WTC11 (cell line): Measurements from ENCODE around the gene PPFIBP2. TPM values are rescaled to one million over a fixed set of nuclear protein-coding genes. Genes with fewer than 3 reads are reported as not detected.
A peak's percentile ranks its signal among the peaks of the same experiment; 100 is the strongest.

Experiments used
- ATAC-seq: fragments of 200-7000 bp; cut with Tn5 transposase; 2 replicates; pipeline ENCODE4 v1.10.0; 2021; ENCODE audit warnings: mild to moderate bottlenecking, moderate library complexity
- CTCF ChIA-PET: fragments of 300-600 bp; sonication (Branson Sonifier 250); formaldehyde crosslinking; loops from one replicate; lab custom pipeline; 2021; ENCODE audit warnings: antibody characterized with exemption; lab: Charles Lee
- POLR2A ChIA-PET: fragments of 350-600 bp; sonication (Branson Sonifier 250); formaldehyde crosslinking; loops from one replicate; lab custom pipeline; 2021; ENCODE audit warnings: antibody characterized with exemption; lab: Charles Lee
- DNase-seq: peaks from one replicate; pipeline ENCODE4 v3.0.0; 2021; ENCODE audit warnings: low spot score
- H3K27ac Mint-ChIP-seq: 2 replicates; pipeline ENCODE4 v1.8.0; 2021; ENCODE audit warnings: mixed read lengths
- H3K27me3 Mint-ChIP-seq: 2 replicates; pipeline ENCODE4 v1.8.0; 2021; ENCODE audit warnings: low read depth, mild to moderate bottlenecking, moderate library complexity, mixed read lengths
- H3K36me3 Mint-ChIP-seq: 2 replicates; pipeline ENCODE4 v1.8.0; 2021; ENCODE audit warnings: mixed read lengths
- H3K4me1 Mint-ChIP-seq: 2 replicates; pipeline ENCODE4 v1.8.0; 2022; ENCODE audit warnings: mixed read lengths
- H3K4me3 Mint-ChIP-seq: 2 replicates; pipeline ENCODE4 v1.8.0; 2021; ENCODE audit warnings: mild to moderate bottlenecking, moderate library complexity, mixed read lengths
- H3K9me3 Mint-ChIP-seq: 2 replicates; pipeline ENCODE4 v1.8.0; 2021; ENCODE audit warnings: mixed read lengths
- ATF1 ChIP-seq: sonication (generic); formaldehyde crosslinking; IDR thresholded peaks from 2 replicates; pipeline ENCODE4 v1.8.1; 2023; ENCODE audit warnings: mild to moderate bottlenecking, moderate library complexity, missing genetic modification reagents
- CBFB ChIP-seq: sonication (generic); formaldehyde crosslinking; IDR thresholded peaks from 2 replicates; pipeline ENCODE4 v1.8.1; 2022; ENCODE audit warnings: mild to moderate bottlenecking, low read depth, missing genetic modification reagents
- CREB1 ChIP-seq: sonication (generic); formaldehyde crosslinking; IDR thresholded peaks from 2 replicates; pipeline ENCODE4 v1.8.0; 2023; ENCODE audit warnings: mild to moderate bottlenecking, missing genetic modification reagents
- ELF4 ChIP-seq: sonication (generic); formaldehyde crosslinking; IDR thresholded peaks from 2 replicates; pipeline ENCODE4 v1.8.1; 2022; ENCODE audit warnings: low read depth, mild to moderate bottlenecking, moderate library complexity, missing genetic modification reagents
- EMX1 ChIP-seq: fragments of 250-450 bp; sonication (Bioruptor Pico); IDR thresholded peaks from 2 replicates; pipeline ENCODE4 v1.8.0; 2021; ENCODE audit warnings: mild to moderate bottlenecking
- FOXK1 ChIP-seq: sonication (generic); formaldehyde crosslinking; IDR thresholded peaks from 2 replicates; pipeline ENCODE4 v1.8.0; 2022; ENCODE audit warnings: mild to moderate bottlenecking, moderate library complexity, missing genetic modification reagents
- GABPB1 ChIP-seq: sonication (generic); formaldehyde crosslinking; IDR thresholded peaks from 2 replicates; pipeline ENCODE4 v1.8.1; 2023; ENCODE audit warnings: mild to moderate bottlenecking, missing genetic modification reagents
- HMGA2 ChIP-seq: fragments of 250-450 bp; sonication (Bioruptor Pico); IDR thresholded peaks from 2 replicates; pipeline ENCODE4 v1.4.0; 2021; ENCODE audit warnings: mild to moderate bottlenecking, moderate library complexity
- IRF2 ChIP-seq: sonication (generic); formaldehyde crosslinking; IDR thresholded peaks from 2 replicates; pipeline ENCODE4 v1.8.0; 2022; ENCODE audit warnings: low read depth, missing genetic modification reagents, borderline replicate concordance
- NR2C2 ChIP-seq: sonication (generic); formaldehyde crosslinking; IDR thresholded peaks from 2 replicates; pipeline ENCODE4 v1.8.0; 2022; ENCODE audit warnings: mild to moderate bottlenecking, missing genetic modification reagents
- TCF7 ChIP-seq: sonication (generic); formaldehyde crosslinking; IDR thresholded peaks from 2 replicates; pipeline ENCODE4 v1.8.0; 2022; ENCODE audit warnings: mild to moderate bottlenecking, low read depth, missing genetic modification reagents, moderate library complexity
- TEAD1 ChIP-seq: sonication (generic); formaldehyde crosslinking; IDR thresholded peaks from 2 replicates; pipeline ENCODE4 v1.8.0; 2022; ENCODE audit warnings: mild to moderate bottlenecking, missing genetic modification reagents
- ZNF219 ChIP-seq: sonication (generic); formaldehyde crosslinking; IDR thresholded peaks from 2 replicates; pipeline ENCODE4 v1.8.0; 2023; ENCODE audit warnings: missing genetic modification reagents, mild to moderate bottlenecking, borderline replicate concordance
- ZNF263 ChIP-seq: sonication (generic); formaldehyde crosslinking; IDR thresholded peaks from 2 replicates; pipeline ENCODE4 v1.8.1; 2022; ENCODE audit warnings: low read depth, mild to moderate bottlenecking, moderate library complexity, missing genetic modification reagents
- ZNF396 ChIP-seq: fragments of 250-450 bp; sonication (Bioruptor Pico); IDR thresholded peaks from 2 replicates; pipeline ENCODE4 v1.8.0; 2021; ENCODE audit warnings: mild to moderate bottlenecking, moderate library complexity, borderline replicate concordance
- total RNA-seq: library from RNA; stranded (reverse); gene quantifications from 3 replicates; pipeline ENCODE4 v1.2.3, GENCODE V29; 2021
- TF ChIP-seq, protein P1 (sequence below): fragments of 250-450 bp; sonication (Bioruptor Pico); IDR thresholded peaks from 2 replicates; pipeline ENCODE4 v1.9.0; 2021; ENCODE audit warnings: moderate library complexity, mild to moderate bottlenecking, inconsistent platforms, borderline replicate concordance
- TF ChIP-seq, protein P2 (sequence below): sonication (generic); formaldehyde crosslinking; IDR thresholded peaks from 2 replicates; pipeline ENCODE4 v1.8.1; 2023; ENCODE audit warnings: mild to moderate bottlenecking, missing genetic modification reagents, moderate library complexity
- TF ChIP-seq, protein P3 (sequence below): sonication (generic); formaldehyde crosslinking; IDR thresholded peaks from 2 replicates; pipeline ENCODE4 v1.8.1; 2023; ENCODE audit warnings: mild to moderate bottlenecking, missing genetic modification reagents, moderate library complexity
- TF ChIP-seq, protein P4 (sequence below): fragments of 250-450 bp; sonication (Bioruptor Pico); IDR thresholded peaks from 2 replicates; pipeline ENCODE4 v1.9.0; 2021; ENCODE audit warnings: mild to moderate bottlenecking
- TF ChIP-seq, protein P5 (sequence below): sonication (generic); formaldehyde crosslinking; IDR thresholded peaks from 2 replicates; pipeline ENCODE4 v1.8.1; 2023; ENCODE audit warnings: mild to moderate bottlenecking, missing genetic modification reagents
- TF ChIP-seq, protein P6 (sequence below): sonication (generic); formaldehyde crosslinking; IDR thresholded peaks from 2 replicates; pipeline ENCODE4 v1.8.1; 2023; ENCODE audit warnings: mild to moderate bottlenecking, moderate library complexity, missing genetic modification reagents
- TF ChIP-seq, protein P7 (sequence below): fragments of 200-600 bp; IDR thresholded peaks from 2 replicates; pipeline ENCODE4 v1.8.0; 2022; ENCODE audit warnings: antibody characterized with exemption
- TF ChIP-seq, protein P8 (sequence below): sonication (generic); formaldehyde crosslinking; IDR thresholded peaks from 2 replicates; pipeline ENCODE4 v1.8.0; 2022; ENCODE audit warnings: mild to moderate bottlenecking, missing genetic modification reagents

The PPFIBP2 gene
- total RNA-seq, 1 experiment from 2014 or later = 21.4 TPM

DNA sequence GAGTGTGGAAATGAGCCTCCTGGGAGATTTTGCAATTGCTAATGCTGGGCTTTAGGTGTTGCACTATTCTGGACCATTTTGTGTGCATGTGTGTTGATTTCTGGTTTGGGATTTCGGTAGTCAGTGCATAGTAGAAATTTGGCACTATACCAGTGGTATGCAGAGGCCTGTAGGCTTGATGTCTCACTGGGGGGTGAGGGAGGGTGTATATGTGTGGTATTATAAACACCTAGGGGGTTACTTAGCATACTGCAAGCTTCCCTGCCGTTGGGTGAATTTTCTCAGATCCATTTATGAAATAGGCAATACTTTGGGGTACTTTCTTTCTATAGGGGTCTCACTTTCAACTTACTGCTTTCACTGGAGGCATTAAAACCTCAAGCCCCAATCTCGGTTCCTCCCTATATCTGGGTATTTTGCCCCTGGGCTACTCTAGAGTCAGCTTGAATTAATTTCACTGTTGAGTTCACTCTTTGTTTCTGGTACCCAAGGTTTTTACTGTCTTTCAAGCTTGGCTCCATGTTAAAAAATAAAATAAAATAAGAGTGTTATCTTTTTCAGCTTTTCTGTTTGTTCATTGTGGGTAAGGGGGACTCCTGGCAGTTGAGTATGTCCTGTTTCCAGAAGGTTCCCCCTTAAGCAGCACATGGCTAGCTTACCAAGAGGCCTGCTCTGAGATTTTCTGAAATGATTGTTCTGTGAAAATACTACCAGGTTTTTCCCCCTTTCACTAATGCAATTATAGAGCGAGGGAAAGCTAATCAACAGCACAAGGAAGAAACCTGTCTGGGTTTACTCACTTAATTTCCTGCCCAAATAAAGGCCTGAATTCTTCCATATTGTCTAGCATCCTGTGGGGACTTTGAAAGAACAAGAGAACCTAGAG, 45.8 kb downstream of the PPFIBP2 start:
- H3K4me3 Mint-ChIP-seq = no peak overlapping the region
- CTCF ChIA-PET = interaction anchor here (1.3 to 2.9 kb wide), 2 partner anchors 12 to 98 kb away, joined by 4 to 10 read pairs; no protein-coding TSS in a partner anchor
- no peaks in the 10 kb centered on the region; the same call in 1 of the 2 replicates for H3K36me3 Mint-ChIP-seq

DNA sequence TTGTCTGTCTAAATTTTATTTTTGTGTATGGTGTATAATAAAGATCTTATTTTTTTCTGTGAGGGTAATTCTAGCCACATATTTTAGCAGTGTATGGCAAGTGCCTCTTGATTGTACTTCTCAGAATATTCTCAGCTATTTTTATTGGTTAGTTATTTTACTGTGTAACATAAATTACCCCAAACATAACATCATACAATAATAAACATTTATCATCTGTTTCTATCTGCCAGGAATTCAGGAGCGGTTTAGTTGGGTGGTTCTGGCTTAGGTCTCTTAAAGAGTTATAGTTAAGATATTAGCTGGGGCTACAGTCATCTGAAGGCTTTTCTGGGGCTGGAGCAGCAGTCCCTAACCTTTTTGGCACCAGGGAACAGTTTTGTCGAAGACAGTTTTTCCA, 47.8 kb downstream of the PPFIBP2 start:
- Mint-ChIP-seq H3K4me3 (no peak overlapping the region), H3K9me3 (no peaks in the 10 kb centered on the region), H3K36me3 (peaks cover 2% of the 10 kb centered on the region), H3K4me1 (peaks cover 41% of the 10 kb centered on the region), H3K27me3 (no peaks in the 10 kb centered on the region), H3K27ac (0 out of 2 replicates have a peak overlapping the region, but pooled peaks have one; percentile 2)
- no peak for ATAC-seq
- POLR2A ChIA-PET = no interaction called here
- CTCF ChIA-PET = interaction anchor here (0.6 to 2.9 kb wide), 2 partner anchors 10 to 13 kb away, joined by 3 to 10 read pairs; no protein-coding TSS in a partner anchor
- no peak for TF ChIP-seq CBFB (CRISPR knock-in tag)
- no peak for TF ChIP-seq TEAD1 (CRISPR knock-in tag)
- TF ChIP-seq, protein P1, sequence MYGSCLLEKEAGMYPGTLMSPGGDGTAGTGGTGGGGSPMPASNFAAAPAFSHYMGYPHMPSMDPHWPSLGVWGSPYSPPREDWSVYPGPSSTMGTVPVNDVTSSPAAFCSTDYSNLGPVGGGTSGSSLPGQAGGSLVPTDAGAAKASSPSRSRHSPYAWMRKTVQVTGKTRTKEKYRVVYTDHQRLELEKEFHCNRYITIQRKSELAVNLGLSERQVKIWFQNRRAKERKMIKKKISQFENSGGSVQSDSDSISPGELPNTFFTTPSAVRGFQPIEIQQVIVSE (CRISPR knock-in tag) = no peak
- no peak for TF ChIP-seq HMGA2
- no peak for TF ChIP-seq EMX1 (CRISPR knock-in tag)
- no peak for TF ChIP-seq ZNF263 (CRISPR knock-in tag)
- TF ChIP-seq, protein P2, sequence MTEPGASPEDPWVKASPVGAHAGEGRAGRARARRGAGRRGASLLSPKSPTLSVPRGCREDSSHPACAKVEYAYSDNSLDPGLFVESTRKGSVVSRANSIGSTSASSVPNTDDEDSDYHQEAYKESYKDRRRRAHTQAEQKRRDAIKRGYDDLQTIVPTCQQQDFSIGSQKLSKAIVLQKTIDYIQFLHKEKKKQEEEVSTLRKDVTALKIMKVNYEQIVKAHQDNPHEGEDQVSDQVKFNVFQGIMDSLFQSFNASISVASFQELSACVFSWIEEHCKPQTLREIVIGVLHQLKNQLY = no peak
- TF ChIP-seq FOXK1 (CRISPR knock-in tag) = no peak
- TF ChIP-seq ELF4 (CRISPR knock-in tag) = no peak
- no peak for TF ChIP-seq ZNF396 (CRISPR knock-in tag)
- TF ChIP-seq, protein P3, sequence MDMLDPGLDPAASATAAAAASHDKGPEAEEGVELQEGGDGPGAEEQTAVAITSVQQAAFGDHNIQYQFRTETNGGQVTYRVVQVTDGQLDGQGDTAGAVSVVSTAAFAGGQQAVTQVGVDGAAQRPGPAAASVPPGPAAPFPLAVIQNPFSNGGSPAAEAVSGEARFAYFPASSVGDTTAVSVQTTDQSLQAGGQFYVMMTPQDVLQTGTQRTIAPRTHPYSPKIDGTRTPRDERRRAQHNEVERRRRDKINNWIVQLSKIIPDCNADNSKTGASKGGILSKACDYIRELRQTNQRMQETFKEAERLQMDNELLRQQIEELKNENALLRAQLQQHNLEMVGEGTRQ (CRISPR knock-in tag) = no peak
- TF ChIP-seq, protein P4, sequence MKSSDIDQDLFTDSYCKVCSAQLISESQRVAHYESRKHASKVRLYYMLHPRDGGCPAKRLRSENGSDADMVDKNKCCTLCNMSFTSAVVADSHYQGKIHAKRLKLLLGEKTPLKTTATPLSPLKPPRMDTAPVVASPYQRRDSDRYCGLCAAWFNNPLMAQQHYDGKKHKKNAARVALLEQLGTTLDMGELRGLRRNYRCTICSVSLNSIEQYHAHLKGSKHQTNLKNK (CRISPR knock-in tag) = no peak
- no peak for TF ChIP-seq ZNF219 (CRISPR knock-in tag)
- TF ChIP-seq CREB1 = no peak
- no peak for TF ChIP-seq GABPB1 (CRISPR knock-in tag)
- TF ChIP-seq TCF7 (CRISPR knock-in tag) = no peak
- TF ChIP-seq, protein P5, sequence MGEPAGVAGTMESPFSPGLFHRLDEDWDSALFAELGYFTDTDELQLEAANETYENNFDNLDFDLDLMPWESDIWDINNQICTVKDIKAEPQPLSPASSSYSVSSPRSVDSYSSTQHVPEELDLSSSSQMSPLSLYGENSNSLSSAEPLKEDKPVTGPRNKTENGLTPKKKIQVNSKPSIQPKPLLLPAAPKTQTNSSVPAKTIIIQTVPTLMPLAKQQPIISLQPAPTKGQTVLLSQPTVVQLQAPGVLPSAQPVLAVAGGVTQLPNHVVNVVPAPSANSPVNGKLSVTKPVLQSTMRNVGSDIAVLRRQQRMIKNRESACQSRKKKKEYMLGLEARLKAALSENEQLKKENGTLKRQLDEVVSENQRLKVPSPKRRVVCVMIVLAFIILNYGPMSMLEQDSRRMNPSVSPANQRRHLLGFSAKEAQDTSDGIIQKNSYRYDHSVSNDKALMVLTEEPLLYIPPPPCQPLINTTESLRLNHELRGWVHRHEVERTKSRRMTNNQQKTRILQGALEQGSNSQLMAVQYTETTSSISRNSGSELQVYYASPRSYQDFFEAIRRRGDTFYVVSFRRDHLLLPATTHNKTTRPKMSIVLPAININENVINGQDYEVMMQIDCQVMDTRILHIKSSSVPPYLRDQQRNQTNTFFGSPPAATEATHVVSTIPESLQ (CRISPR knock-in tag) = no peak
- TF ChIP-seq ATF1 = no peak
- DNase-seq = no peak

More for the DNA sequence above, 45.8 kb downstream of the PPFIBP2 start:
- no peaks in the 10 kb centered on the region for H3K27me3 Mint-ChIP-seq
- TF ChIP-seq IRF2 (CRISPR knock-in tag) (no peak), NR2C2 (CRISPR knock-in tag) (no peak), CBFB (CRISPR knock-in tag) (no peak), ZNF263 (CRISPR knock-in tag) (no peak)
- TF ChIP-seq, protein P6, sequence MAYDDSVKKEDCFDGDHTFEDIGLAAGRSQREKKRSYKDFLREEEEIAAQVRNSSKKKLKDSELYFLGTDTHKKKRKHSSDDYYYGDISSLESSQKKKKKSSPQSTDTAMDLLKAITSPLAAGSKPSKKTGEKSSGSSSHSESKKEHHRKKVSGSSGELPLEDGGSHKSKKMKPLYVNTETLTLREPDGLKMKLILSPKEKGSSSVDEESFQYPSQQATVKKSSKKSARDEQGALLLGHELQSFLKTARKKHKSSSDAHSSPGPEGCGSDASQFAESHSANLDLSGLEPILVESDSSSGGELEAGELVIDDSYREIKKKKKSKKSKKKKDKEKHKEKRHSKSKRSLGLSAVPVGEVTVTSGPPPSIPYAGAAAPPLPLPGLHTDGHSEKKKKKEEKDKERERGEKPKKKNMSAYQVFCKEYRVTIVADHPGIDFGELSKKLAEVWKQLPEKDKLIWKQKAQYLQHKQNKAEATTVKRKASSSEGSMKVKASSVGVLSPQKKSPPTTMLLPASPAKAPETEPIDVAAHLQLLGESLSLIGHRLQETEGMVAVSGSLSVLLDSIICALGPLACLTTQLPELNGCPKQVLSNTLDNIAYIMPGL = no peak
- TF ChIP-seq, protein P7, sequence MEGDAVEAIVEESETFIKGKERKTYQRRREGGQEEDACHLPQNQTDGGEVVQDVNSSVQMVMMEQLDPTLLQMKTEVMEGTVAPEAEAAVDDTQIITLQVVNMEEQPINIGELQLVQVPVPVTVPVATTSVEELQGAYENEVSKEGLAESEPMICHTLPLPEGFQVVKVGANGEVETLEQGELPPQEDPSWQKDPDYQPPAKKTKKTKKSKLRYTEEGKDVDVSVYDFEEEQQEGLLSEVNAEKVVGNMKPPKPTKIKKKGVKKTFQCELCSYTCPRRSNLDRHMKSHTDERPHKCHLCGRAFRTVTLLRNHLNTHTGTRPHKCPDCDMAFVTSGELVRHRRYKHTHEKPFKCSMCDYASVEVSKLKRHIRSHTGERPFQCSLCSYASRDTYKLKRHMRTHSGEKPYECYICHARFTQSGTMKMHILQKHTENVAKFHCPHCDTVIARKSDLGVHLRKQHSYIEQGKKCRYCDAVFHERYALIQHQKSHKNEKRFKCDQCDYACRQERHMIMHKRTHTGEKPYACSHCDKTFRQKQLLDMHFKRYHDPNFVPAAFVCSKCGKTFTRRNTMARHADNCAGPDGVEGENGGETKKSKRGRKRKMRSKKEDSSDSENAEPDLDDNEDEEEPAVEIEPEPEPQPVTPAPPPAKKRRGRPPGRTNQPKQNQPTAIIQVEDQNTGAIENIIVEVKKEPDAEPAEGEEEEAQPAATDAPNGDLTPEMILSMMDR = no peak
- TF ChIP-seq, protein P8, sequence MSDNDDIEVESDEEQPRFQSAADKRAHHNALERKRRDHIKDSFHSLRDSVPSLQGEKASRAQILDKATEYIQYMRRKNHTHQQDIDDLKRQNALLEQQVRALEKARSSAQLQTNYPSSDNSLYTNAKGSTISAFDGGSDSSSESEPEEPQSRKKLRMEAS (CRISPR knock-in tag) = no peak
- TF ChIP-seq, all 79 proteins: peak for 0
- peaks cover 46% of the 10 kb centered on the region for H3K4me1 Mint-ChIP-seq
- no peaks in the 10 kb centered on the region for H3K9me3 Mint-ChIP-seq
- no peak for DNase-seq
- POLR2A ChIA-PET = no interaction called here
- no peak overlapping the region for H3K27ac Mint-ChIP-seq
- ATAC-seq = peak; percentile 45; the same call in 1 of the 2 replicates
